DMS 273 treated with DMSO at 0.1 percent for 48 hours (cell line): ENCODE results near the gene DIAPH3.

Experiments
- DNase-seq: peaks from one replicate; lab custom pipeline; 2025; lab: John Stamatoyannopoulos, UW

DIAPH3 gene

DNA sequence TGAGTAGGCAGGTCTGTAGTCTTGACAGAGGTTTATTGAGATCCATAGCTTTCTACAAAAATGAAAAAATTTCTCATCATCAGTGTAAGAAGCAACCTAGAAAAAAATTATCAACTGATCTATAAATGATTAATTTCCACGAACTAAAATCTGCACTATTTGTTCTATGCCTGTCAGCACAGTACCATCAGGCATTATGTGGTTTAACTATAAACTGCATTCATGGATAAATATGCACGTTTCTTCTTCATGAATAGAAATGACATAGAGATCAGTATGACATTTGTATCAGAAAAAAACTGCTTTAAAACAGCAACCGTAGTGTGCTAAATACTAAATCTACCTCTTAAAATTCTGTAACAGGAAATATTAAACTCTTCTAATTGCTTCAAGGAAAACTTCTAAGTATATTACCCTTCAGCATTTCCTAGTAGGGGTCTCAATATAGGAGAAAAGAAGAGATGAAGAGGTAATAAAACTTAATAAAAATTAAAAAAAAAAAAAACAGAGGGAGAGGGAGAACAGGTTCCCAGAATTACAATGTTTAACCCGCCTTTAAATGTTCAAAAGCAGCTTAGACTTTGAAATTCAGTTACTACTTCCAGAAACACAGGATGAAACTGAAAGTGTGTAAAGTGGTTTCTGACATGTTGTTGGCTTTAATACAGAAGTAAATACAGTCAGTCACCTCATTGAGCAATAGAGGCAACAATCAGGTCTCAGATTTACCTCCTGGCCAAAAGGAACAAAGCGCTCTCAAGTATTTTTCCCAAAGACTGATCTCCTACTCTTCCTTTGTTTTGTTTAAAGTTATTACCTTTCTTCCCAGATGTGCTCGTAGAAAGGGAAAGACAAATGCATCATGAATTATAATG, 144.4 kb downstream of the DIAPH3 start:
- no peak for DNase-seq

GRCh38 chr13:60018536-60018935, 145.2 kb downstream of the DIAPH3 start:
- DNase-seq = no peak

DNA sequence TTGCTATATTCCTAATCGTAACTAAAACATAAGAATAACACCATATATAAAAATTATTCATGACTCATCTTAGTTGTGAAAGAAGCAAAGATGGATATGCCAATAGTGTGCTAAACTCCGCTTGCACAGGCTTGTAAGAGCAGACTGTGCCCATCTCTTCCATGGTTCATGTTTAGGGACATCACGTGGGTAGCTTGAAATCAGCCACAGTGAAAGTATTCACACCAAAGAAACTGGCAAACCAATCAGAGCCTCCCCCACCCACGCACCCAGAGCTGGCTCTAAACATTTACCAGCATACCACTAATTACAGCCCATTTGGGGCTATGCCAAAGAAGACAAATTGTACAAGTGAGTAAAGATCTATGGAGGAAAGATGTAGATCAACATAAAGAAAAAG, 147.5 kb downstream of the DIAPH3 start:
- no peak for DNase-seq

DNA sequence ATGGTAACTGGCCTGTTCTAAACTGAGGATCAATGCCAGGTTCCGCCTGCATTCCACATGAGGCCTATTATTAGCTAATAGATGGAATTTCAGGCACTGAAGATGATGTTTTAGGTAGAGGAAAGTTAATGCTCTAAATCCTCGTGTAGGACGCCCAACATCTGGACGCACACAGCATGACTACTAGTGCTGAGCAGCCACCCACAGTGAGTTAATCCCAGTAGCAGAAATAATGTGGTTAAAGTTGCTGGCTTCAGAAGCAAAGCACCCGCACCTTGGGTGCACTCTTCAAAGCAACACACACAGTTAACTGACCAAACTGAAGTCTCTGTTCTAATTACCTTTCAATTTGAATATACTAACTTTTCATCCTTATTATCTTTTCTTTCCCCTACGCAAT, 150.6 kb downstream of the DIAPH3 start:
- no peak for DNase-seq

DNA sequence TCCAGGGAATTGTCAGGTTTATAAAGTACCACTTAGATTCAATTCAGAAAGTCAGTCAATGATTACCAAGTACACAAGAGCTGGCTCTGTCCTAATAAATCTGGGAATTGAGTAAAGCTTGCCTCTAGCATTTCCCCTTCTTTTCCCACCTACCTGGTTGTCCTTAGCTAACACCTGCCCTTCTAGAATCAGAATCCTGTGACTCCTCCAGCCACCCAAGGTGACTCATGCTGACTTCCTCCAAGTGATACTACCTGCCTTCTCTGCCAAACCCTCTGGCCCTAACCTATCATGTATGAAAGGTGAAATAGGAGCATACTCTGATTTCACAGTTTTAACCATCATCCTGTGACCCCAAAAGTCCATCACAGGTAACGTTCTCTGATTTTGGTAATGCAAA, 151.2 kb downstream of the DIAPH3 start:
- no peak for DNase-seq

- DNase-seq = no peak
Observed at GRCh38 chr13:60009300-60010253, 154.2 kb downstream of the DIAPH3 start.

DNA sequence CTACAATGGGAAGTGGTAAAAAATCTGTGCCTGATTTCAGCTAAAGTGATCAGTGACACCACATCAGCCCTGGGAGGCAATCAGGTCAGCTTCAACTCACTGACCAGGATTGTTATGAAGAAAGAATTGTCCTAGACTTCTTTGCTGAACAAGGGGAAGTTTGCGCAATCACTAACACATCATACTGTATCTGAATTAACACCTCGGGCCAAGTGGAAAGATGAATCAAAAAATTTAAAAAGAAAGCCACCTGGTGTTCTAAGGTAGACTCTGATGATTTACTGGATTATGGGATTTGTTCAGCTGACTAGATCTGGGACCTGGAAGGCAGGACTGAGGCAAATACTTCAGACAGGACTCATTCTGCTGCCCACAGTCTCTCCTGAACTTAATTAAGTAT, 161.8 kb downstream of the DIAPH3 start:
- no peak for DNase-seq

- DNase-seq = no peak
Observed at GRCh38 chr13:60000976-60001375, 162.8 kb downstream of the DIAPH3 start.

DNA sequence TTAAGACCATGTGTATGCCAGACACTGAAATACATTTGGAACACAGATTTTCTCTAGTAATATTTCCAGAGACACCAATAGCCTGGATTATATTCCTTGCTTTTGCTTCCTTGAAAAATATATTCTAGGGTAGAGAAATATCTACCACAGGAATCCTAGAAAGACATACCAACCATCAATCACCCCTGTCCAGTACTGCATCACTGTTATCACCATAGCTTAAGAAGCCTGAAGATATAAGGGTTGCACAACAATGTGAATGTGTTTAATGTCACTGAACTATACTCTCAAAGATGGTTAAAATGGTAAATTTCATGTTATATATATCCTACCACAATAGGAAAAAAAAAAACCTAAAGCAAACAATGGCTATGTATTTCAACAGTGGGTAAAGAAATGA, 163.6 kb downstream of the DIAPH3 start:
- DNase-seq = no peak

DNA sequence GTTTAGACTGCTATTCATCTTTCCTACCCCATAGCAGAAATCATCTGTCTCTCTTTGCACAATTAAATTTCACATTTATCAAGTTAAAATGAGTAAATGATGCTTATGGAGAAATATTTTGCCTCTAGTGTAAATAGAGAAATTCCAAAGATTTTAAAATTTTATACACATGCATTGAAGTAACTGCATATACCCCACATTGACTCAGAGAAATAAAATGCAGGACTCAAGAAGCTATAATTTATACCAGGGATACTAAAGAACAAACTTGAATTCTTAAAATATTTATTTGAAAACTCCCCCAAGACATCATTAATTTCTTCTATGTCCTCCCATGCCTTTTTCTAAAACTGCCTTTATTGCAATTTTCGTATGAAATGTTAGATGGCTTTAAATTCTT, 165.8 kb downstream of the DIAPH3 start:
- DNase-seq = no peak

DNA sequence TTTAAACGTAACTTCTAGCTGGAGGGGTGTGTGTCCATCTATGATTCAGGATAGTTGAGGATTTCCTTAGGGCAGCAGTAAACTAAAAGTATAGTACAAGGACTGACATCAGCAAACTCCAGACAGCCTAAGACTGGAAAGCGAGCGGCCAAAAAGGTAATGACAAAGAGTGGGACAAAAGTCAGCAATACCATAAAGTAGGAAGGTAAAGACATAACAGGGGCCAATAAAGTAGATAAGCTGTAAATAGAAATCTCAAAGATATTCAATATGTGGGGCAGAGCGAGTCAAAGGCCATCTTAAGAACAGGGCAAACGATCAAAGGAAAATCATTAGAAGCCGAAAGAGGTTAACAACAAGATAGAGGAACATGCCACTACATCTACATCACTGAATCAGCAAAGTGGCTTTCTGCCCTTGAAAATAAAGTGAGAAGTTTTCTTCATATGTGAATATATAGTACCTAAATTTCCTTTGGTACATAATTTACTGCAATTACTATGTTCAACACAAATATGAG, 167.2 kb downstream of the DIAPH3 start:
- no peak for DNase-seq

DNA sequence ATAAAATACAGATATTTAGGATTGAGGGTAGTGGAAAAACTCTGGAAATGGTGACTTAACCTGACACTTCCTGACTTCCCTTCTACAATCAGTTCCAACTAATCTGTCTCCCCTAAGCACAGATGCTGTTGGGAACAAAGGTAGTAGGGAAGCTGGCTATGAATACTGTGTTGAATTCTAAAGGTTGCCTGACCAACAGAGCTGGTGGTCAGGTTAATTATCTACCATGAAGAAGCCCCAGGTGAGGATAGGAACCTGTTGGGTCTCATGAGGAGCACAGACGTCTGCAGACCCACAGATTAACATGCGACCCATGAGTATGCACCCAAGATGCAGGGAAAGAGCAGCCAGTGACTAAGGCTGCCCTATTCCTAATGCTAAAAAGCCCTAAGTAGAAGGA, 172.3 kb downstream of the DIAPH3 start:
- no peak for DNase-seq

GRCh38 chr13:59982631-59983382, 180.9 kb downstream of the DIAPH3 start:
- DNase-seq = no peak

DNA sequence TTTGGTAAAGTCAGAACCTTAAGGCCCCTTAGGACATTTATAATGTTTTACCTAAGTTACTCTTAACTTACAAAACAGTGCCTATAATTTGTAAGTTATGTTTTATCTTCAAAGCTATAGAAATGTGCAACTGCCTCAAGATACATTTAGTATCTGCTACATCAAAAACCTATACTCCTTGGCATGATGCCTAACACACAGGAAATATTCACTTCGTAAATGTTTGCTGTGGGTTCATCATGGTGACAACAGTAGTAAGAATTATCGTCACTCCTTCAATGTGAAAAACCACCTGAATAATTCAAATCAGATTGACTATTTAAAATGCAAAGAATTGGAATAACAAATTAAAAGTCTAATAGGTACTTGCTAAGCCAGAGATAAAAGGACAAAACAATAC, 184.1 kb downstream of the DIAPH3 start:
- no peak for DNase-seq

GRCh38 chr13:59978862-59979261, 184.9 kb downstream of the DIAPH3 start:
- no peak for DNase-seq

GRCh38 chr13:59976856-59977255, 186.9 kb downstream of the DIAPH3 start:
- DNase-seq = no peak

- DNase-seq = no peak
Observed at GRCh38 chr13:59975807-59976435, 187.8 kb downstream of the DIAPH3 start.

- no peak for DNase-seq
Observed at GRCh38 chr13:59970847-59971246, 192.9 kb downstream of the DIAPH3 start.

- no peak for DNase-seq
Observed at GRCh38 chr13:59963827-59964226, 199.9 kb downstream of the DIAPH3 start.

DNA sequence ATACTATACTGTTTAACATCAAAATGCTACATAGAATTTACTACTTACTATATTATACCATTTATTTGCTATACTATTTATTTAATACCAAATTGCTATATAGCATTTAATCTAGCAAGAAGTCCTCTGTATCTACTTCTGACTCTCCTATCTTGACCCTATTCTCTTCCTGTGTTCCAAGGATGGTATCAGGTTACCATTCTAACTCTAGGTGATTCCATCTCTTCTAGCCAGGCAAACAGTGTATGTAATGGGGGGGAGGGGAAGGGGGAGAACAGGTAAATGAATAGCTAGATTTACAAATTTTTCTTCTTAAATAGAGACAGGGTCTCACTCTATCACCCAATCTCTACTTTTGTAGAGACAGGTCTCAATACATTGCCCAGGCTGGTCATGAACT, 200.3 kb downstream of the DIAPH3 start:
- DNase-seq = no peak

DNA sequence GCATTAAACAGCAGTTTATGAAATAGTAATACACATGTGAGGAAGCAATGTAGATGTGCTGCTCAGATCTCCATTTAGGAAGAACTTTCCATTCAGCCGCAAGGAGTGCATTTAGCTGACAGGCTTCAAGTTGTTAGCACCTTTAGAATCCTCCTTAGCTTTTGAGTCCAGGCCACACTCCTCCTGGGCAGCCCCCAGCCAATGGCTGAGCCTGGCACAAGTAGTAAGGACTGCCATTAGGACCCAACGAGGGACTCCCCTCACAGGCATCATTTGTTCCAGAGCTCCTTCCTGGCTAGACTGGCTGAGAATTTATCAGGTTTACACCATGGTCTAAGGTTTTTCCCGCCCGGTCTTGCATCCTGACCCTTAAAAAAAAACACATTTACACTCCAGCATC, 201.4 kb downstream of the DIAPH3 start:
- DNase-seq = no peak

- DNase-seq = no peak
Observed at GRCh38 chr13:59960683-59961082, 203.0 kb downstream of the DIAPH3 start.
